Esophagus muscularis mucosa (tissue), 4 donors: ENCODE results near the gene ZSWIM5. TPM values are rescaled to one million over a fixed set of nuclear protein-coding genes. Genes with fewer than 3 reads are reported as not detected.

Experiments used
- DNase-seq: peaks from one replicate; pipeline ENCODE4 v3.0.0-alpha.2; 2017; ENCODE audit errors: extremely low spot score
- H3K27ac ChIP-seq, 4 donors: fragments of 200-600 bp; sonication (generic); replicated peaks in 1 of 4; 1 replicate in 3 of 4; 2 replicates in 1 of 4; pipeline ENCODE4 v1.5.1; 2016 to 2019; ENCODE audit warnings: mild to moderate bottlenecking in 1 of 4
- H3K27me3 ChIP-seq, 4 donors: fragments of 200-600 bp; sonication (generic); one replicate each; pipeline versions ENCODE4 v1.5.1 to v1.6.0; 2016 to 2019
- H3K36me3 ChIP-seq, 4 donors: fragments of 200-600 bp; sonication (generic); one replicate each; pipeline ENCODE4 v1.5.1; 2016 to 2019
- H3K4me1 ChIP-seq, 4 donors: fragments of 200-600 bp; sonication (generic); one replicate each; pipeline ENCODE4 v1.5.1; 2016 to 2019
- H3K4me3 ChIP-seq, 4 donors: fragments of 200-600 bp; sonication (generic); 1 replicate in 2 of 4; 2 replicates in 2 of 4; pipeline ENCODE4 v1.5.1; 2016 to 2019; ENCODE audit warnings: mild to moderate bottlenecking in 4 of 4, moderate library complexity in 1 of 4
- H3K9me3 ChIP-seq, 4 donors: fragments of 200-600 bp; sonication (generic); 1 replicate in 3 of 4; 2 replicates in 1 of 4; pipeline ENCODE4 v1.5.1; 2016 to 2019
- CTCF ChIP-seq, 3 experiments: fragments of 200-600 bp in 2 of 3; fragments of 450-650 bp in 1 of 3; sonication (generic) in 2 of 3; IDR thresholded peaks; one replicate each; pipeline ENCODE4 v1.5.1; 2017 to 2019; ENCODE audit warnings: antibody characterized with exemption in 3 of 3, mild to moderate bottlenecking in 2 of 3, moderate library complexity in 1 of 3
- EP300 ChIP-seq: sonication (generic); formaldehyde crosslinking; IDR thresholded peaks from one replicate; pipeline ENCODE4 v1.6.1; 2017; ENCODE audit warnings: antibody characterized with exemption
- POLR2A ChIP-seq: fragments of 450-650 bp; IDR thresholded peaks from one replicate; pipeline ENCODE4 v1.6.1; 2017; ENCODE audit warnings: antibody characterized with exemption, moderate library complexity, mild to moderate bottlenecking, low read depth
- POLR2AphosphoS5 ChIP-seq, 2 donors: sonication (generic); formaldehyde crosslinking; IDR thresholded peaks; one replicate each; pipeline ENCODE4 v1.6.1; 2017; ENCODE audit warnings: antibody characterized with exemption in 2 of 2
- WGBS: methylation state at CpG from one replicate; pipeline ENCODE4 v1.1.5; 2018; 5-methylcytosine and 5-hydroxymethylcytosine counted together
- intact Hi-C: fragments of 100-400 bp; cut with DNase I; formaldehyde crosslinking; loops from one replicate; pipeline ENCODE4 v1.15.1; 2023
- total RNA-seq, 4 donors: library from RNA; depleted of rRNA; stranded (reverse); fragments of >200 nt; gene quantifications; one replicate each; pipeline versions ENCODE4 v1.1.0 to v1.2.1, GENCODE V29; 2016

Gene ZSWIM5
- total RNA-seq, 4 donors from 2014 or later, result 3.3 to 6.2 (median 5.3) TPM

- TF ChIP-seq EP300, result no peak
- no peak for TF ChIP-seq POLR2A
- TF ChIP-seq CTCF (IDR thresholded peaks at IDR 0.05), result peak; percentile 54 to 77 (median 58)
- Histone ChIP-seq H3K4me3 (no peak overlapping the region), H3K4me1 (peaks cover 0 to 19% (median 13%) of the 10 kb centered on the region in 4 donors), H3K27ac (no peak overlapping the region), H3K9me3 (no peaks in the 10 kb centered on the region), H3K36me3 (peaks cover 0 to 22% (median 14%) of the 10 kb centered on the region in 4 donors), H3K27me3 (no peaks in the 10 kb centered on the region)
- DNase-seq, result peak; percentile 90
- WGBS, result 66% methylated on average over 14 of the region's 16 CpGs
- intact Hi-C loops, result loop anchor here (10.0 kb wide), 1 partner anchor 186 kb away; the partner anchor contains the start of gene ZSWIM5
These were observed 187.7 kb downstream of the ZSWIM5 start for GRCh38 chr1:45018599-45019230.

- Histone ChIP-seq H3K27me3 (no peaks in the 10 kb centered on the region), H3K4me3 (no peak overlapping the region), H3K36me3 (peaks cover 0 to 28% (median 19%) of the 10 kb centered on the region in 4 donors), H3K4me1 (peaks cover 14 to 35% (median 30%) of the 10 kb centered on the region in 4 donors), H3K9me3 (no peaks in the 10 kb centered on the region), H3K27ac (no peak overlapping the region)
- WGBS, result 67% methylated on average over 6 of the region's 6 CpGs
- DNase-seq, result peak; percentile 74
- intact Hi-C loops, result loop anchor here (10.0 kb wide), 1 partner anchor 188 kb away; the partner anchor contains the start of gene ZSWIM5
- TF ChIP-seq CTCF (IDR thresholded peaks at IDR 0.05) (no peak), POLR2AphosphoS5 (IDR thresholded peaks at IDR 0.05) (no peak), POLR2A (no peak), EP300 (no peak)
These were observed 189.6 kb downstream of the ZSWIM5 start for GRCh38 chr1:45016767-45017166.

GRCh38 chr1:45016090-45016697 lies 190.2 kb downstream of the ZSWIM5 start:
- TF ChIP-seq POLR2A (no peak), CTCF (IDR thresholded peaks at IDR 0.05) (no peak), EP300 (no peak), POLR2AphosphoS5 (IDR thresholded peaks at IDR 0.05) (no peak)
- H3K27ac ChIP-seq, result no peak overlapping the region
- H3K9me3 ChIP-seq, result no peaks in the 10 kb centered on the region

GRCh38 chr1:45015683-45016082 lies 190.7 kb downstream of the ZSWIM5 start:
- H3K36me3 ChIP-seq, result peaks cover 0 to 28% (median 19%) of the 10 kb centered on the region in 4 donors
- no peak overlapping the region for H3K27ac ChIP-seq
- H3K27me3 ChIP-seq, result no peaks in the 10 kb centered on the region
- H3K4me1 ChIP-seq, result peaks cover 20 to 41% (median 36%) of the 10 kb centered on the region in 4 donors
- peak; percentile 21 for DNase-seq
- no peak overlapping the region for H3K4me3 ChIP-seq
- H3K9me3 ChIP-seq, result no peaks in the 10 kb centered on the region
- TF ChIP-seq POLR2AphosphoS5 (IDR thresholded peaks at IDR 0.05) (no peak), CTCF (IDR thresholded peaks at IDR 0.05) (no peak), POLR2A (no peak), EP300 (no peak)
- intact Hi-C loops, result loop anchor here (2.0 to 10.0 kb wide), 2 partner anchors 189 to 285 kb away; partner anchors contain the start of gene ZSWIM5
- 77% methylated on average over 2 of the region's 2 CpGs for WGBS

More at GRCh38 chr1:45016090-45016697, 190.2 kb downstream of the ZSWIM5 start:
- intact Hi-C loops, result loop anchor here (10.0 kb wide), 1 partner anchor 189 kb away; the partner anchor contains the start of gene ZSWIM5
- 77% methylated on average over 2 of the region's 2 CpGs for WGBS
- Histone ChIP-seq H3K4me1 (peaks cover 20 to 41% (median 36%) of the 10 kb centered on the region in 4 donors), H3K27me3 (no peaks in the 10 kb centered on the region), H3K4me3 (no peak overlapping the region), H3K36me3 (peaks cover 0 to 28% (median 19%) of the 10 kb centered on the region in 4 donors)
- no peak for DNase-seq
